ENCODE results near the gene BCHE. TPM values are rescaled to one million over a fixed set of nuclear protein-coding genes. Genes with fewer than 3 reads are reported as not detected.

BCHE gene
- polyA plus RNA-seq, 3 donors: not detected

- Mint-ChIP-seq H3K36me3 (no peaks in the 10 kb centered on the region), H3K27me3 (ENCODE audit: low read depth in 3 of 3) (peaks cover 0 to 1% (median 0%) of the 10 kb centered on the region in 3 donors), H3K9me3 (peaks cover 0 to 7% (median 0%) of the 10 kb centered on the region in 7 donors), H3K4me1 (no peaks in the 10 kb centered on the region), H3K4me3 (no peak overlapping the region), H3K27ac (no peak overlapping the region)
- intact Hi-C loops (cut with micrococcal nuclease): no loop called here
- no peaks in the 10 kb centered on the region for H3K27me3 ChIP-seq (ENCODE audit: control insufficient read depth in 2 of 2, insufficient read depth in 2 of 2, low read length in 2 of 2)
- no peak overlapping the region for H3K4me2 ChIP-seq (replicated peaks; ENCODE audit: extremely low read depth, low read length, poor library complexity, severe bottlenecking)
- H3K27ac ChIP-seq (ENCODE audit: low read depth in 1 of 2, low read length in 2 of 2): no peak overlapping the region
- no peaks in the 10 kb centered on the region for H4K20me1 ChIP-seq (ENCODE audit: insufficient read depth, low read length)
- no peak for DNase-seq
- no peak for TF ChIP-seq CTCF (IDR thresholded peaks at IDR 0.05)
- no peaks in the 10 kb centered on the region for H3K79me2 ChIP-seq (ENCODE audit: insufficient read depth, low read length)
- no CpG with 5 or more reads among the region's 2 CpGs for WGBS (ENCODE audit: insufficient coverage)
- H3K4me1 ChIP-seq (ENCODE audit: control insufficient read depth in 1 of 2, insufficient read depth in 2 of 2, low read length in 2 of 2): no peaks in the 10 kb centered on the region
- H2AFZ ChIP-seq (ENCODE audit: insufficient read depth, low read depth, low read length, poor library complexity, severe bottlenecking): no peak overlapping the region
- no peaks in the 10 kb centered on the region for H3K36me3 ChIP-seq (replicated peaks in 1 of 2; ENCODE audit: control insufficient read depth in 1 of 2, insufficient read depth in 2 of 2, low read length in 2 of 2)
- H3K9ac ChIP-seq (ENCODE audit: insufficient read depth, low read length, poor library complexity, severe bottlenecking): no peak overlapping the region
- no peaks in the 10 kb centered on the region for H3K9me3 ChIP-seq (replicated peaks in 1 of 2; ENCODE audit: control insufficient read depth in 1 of 2, insufficient read depth in 1 of 2, low read length in 2 of 2)
- H3K4me3 ChIP-seq (replicated peaks in 1 of 3; ENCODE audit: low read depth in 2 of 3, low read length in 3 of 3): no peak overlapping the region
Measured at GRCh38 chr3:165797551-165797950, 39.7 kb downstream of the BCHE start.

- Histone ChIP-seq H3K79me2 (ENCODE audit: insufficient read depth, low read length) (no peaks in the 10 kb centered on the region), H3K4me2 (replicated peaks; ENCODE audit: extremely low read depth, low read length, poor library complexity, severe bottlenecking) (no peak overlapping the region), H3K9ac (ENCODE audit: insufficient read depth, low read length, poor library complexity, severe bottlenecking) (no peak overlapping the region), H3K36me3 (replicated peaks in 1 of 2; ENCODE audit: control insufficient read depth in 1 of 2, insufficient read depth in 2 of 2, low read length in 2 of 2) (no peaks in the 10 kb centered on the region), H3K27ac (ENCODE audit: low read depth in 1 of 2, low read length in 2 of 2) (no peak overlapping the region), H3K4me3 (replicated peaks in 1 of 3; ENCODE audit: low read depth in 2 of 3, low read length in 3 of 3) (no peak overlapping the region), H4K20me1 (ENCODE audit: insufficient read depth, low read length) (no peaks in the 10 kb centered on the region), H2AFZ (ENCODE audit: insufficient read depth, low read depth, low read length, poor library complexity, severe bottlenecking) (no peak overlapping the region), H3K4me1 (ENCODE audit: control insufficient read depth in 1 of 2, insufficient read depth in 2 of 2, low read length in 2 of 2) (no peaks in the 10 kb centered on the region), H3K9me3 (replicated peaks in 1 of 2; ENCODE audit: control insufficient read depth in 1 of 2, insufficient read depth in 1 of 2, low read length in 2 of 2) (peaks cover 0 to under 1% of the 10 kb centered on the region in 2 donors), H3K27me3 (ENCODE audit: control insufficient read depth in 2 of 2, insufficient read depth in 2 of 2, low read length in 2 of 2) (no peaks in the 10 kb centered on the region)
- intact Hi-C loops (cut with micrococcal nuclease): no loop called here
- Mint-ChIP-seq H3K9me3 (peaks cover 0 to 4% (median 0%) of the 10 kb centered on the region in 7 donors), H3K4me3 (no peak overlapping the region), H3K27ac (no peak overlapping the region), H3K27me3 (ENCODE audit: low read depth in 3 of 3) (peaks cover 0 to 1% (median 0%) of the 10 kb centered on the region in 3 donors), H3K36me3 (no peaks in the 10 kb centered on the region), H3K4me1 (no peaks in the 10 kb centered on the region)
- TF ChIP-seq CTCF (IDR thresholded peaks at IDR 0.05): no peak
- DNase-seq: no peak
- no CpG with 5 or more reads among the region's 2 CpGs for WGBS (ENCODE audit: insufficient coverage)
Measured at GRCh38 chr3:165796701-165797100, 40.5 kb downstream of the BCHE start.

Measured in CD14-positive monocyte (primary cell).